Glutamatergic neuron (in vitro differentiated cells): ENCODE measurements around the gene BMF. TPM values are rescaled to one million over a fixed set of nuclear protein-coding genes. Genes with fewer than 3 reads are reported as not detected.
A peak's percentile ranks its signal among the peaks of the same experiment; 100 is the strongest.
"Not testable (repeated sequence)": the region's sequence is repeated elsewhere in the genome, so short reads cannot be mapped to it uniquely, and the experiment has no call there.

ENCODE experiments used
- DNase-seq: peaks from one replicate; pipeline ENCODE4 v3.0.0; 2022
- H3K27ac Mint-ChIP-seq: one replicate; pipeline ENCODE4 v1.8.0; 2020; ENCODE audit warnings: mild to moderate bottlenecking, mixed read lengths, inconsistent platforms; ENCODE audit not compliant: unreplicated experiment
- H3K27me3 Mint-ChIP-seq: one replicate; pipeline ENCODE4 v1.8.0; 2020; ENCODE audit warnings: mild to moderate bottlenecking, moderate library complexity, mixed read lengths, inconsistent platforms; ENCODE audit not compliant: unreplicated experiment
- H3K36me3 Mint-ChIP-seq: one replicate; pipeline ENCODE4 v1.8.0; 2020; ENCODE audit warnings: mild to moderate bottlenecking, mixed read lengths, inconsistent platforms; ENCODE audit not compliant: unreplicated experiment
- H3K4me1 Mint-ChIP-seq: one replicate; pipeline ENCODE4 v1.8.0; 2020; ENCODE audit warnings: mild to moderate bottlenecking, low read depth, mixed read lengths, inconsistent platforms; ENCODE audit not compliant: unreplicated experiment
- H3K4me3 Mint-ChIP-seq: one replicate; pipeline ENCODE4 v1.8.0; 2020; ENCODE audit warnings: mild to moderate bottlenecking, mixed read lengths, inconsistent platforms; ENCODE audit not compliant: unreplicated experiment
- H3K9me3 Mint-ChIP-seq: one replicate; pipeline ENCODE4 v1.8.0; 2020; ENCODE audit warnings: mild to moderate bottlenecking, moderate library complexity, mixed read lengths, inconsistent platforms; ENCODE audit not compliant: unreplicated experiment
- CTCF ChIP-seq: fragments of 200-600 bp; sonication (generic); IDR thresholded peaks from one replicate; pipeline ENCODE4 v1.5.0; 2021; ENCODE audit not compliant: partially characterized antibody, unreplicated experiment
- long read RNA-seq: library from polyadenylated mRNA; unstranded; transcript quantifications from one replicate; pipeline ENCODE4 v2.0.0, GENCODE V29; 2020; ENCODE audit not compliant: unreplicated experiment
- total RNA-seq: library from RNA; stranded (reverse); fragmentation: NEBNext Ultra II Directional; extraction: Animal tissue kit (Norgen Biotek cat#: 25700); gene quantifications from one replicate; pipeline ENCODE4 v1.2.1, GENCODE V29; 2021; ENCODE audit not compliant: unreplicated experiment

The BMF gene
- total RNA-seq: 11.3 TPM
- long read RNA-seq, partial matches to known transcripts: 0 of 1 reads
- long read RNA-seq, other reads (novel, unspliced or antisense): 1 of 1 reads

GRCh38 chr15:40108855-40109735 is at the start of gene BMF:
BMF (minus strand) TSS chr15:40108879; CDS start chr15:40106086, 2,793 bp downstream.
- Mint-ChIP-seq H3K9me3 (peaks cover 6% of the 10 kb centered on the region), H3K4me1 (peaks cover 13% of the 10 kb centered on the region), H3K27ac (no peak within 1 kb of the TSS), H3K27me3 (peaks cover 14% of the 10 kb centered on the region), H3K36me3 (no peaks in the 10 kb centered on the region), H3K4me3 (peak within 1 kb of the TSS; percentile 95)
- DNase-seq: peak; percentile 99
- TF ChIP-seq CTCF: no peak

GRCh38 chr15:40157778-40158447 is 49.2 kb upstream of the BMF start:
- H3K27ac Mint-ChIP-seq: no peak overlapping the region
- H3K9me3 Mint-ChIP-seq: no peaks in the 10 kb centered on the region
- no peaks in the 10 kb centered on the region for H3K4me1 Mint-ChIP-seq
- H3K36me3 Mint-ChIP-seq: no peaks in the 10 kb centered on the region
- no peak overlapping the region for H3K4me3 Mint-ChIP-seq
- no peak for TF ChIP-seq CTCF
- peaks cover 1% of the 10 kb centered on the region for H3K27me3 Mint-ChIP-seq
- DNase-seq: no peak

GRCh38 chr15:40155270-40155910 is 46.7 kb upstream of the BMF start:
- H3K36me3 Mint-ChIP-seq: no peaks in the 10 kb centered on the region
- peaks cover 7% of the 10 kb centered on the region for H3K27me3 Mint-ChIP-seq
- no peak for TF ChIP-seq CTCF
- DNase-seq: no peak
- H3K9me3 Mint-ChIP-seq: no peaks in the 10 kb centered on the region
- peaks cover 10% of the 10 kb centered on the region for H3K4me1 Mint-ChIP-seq
- no peak overlapping the region for H3K4me3 Mint-ChIP-seq
- H3K27ac Mint-ChIP-seq: no peak overlapping the region

DNA sequence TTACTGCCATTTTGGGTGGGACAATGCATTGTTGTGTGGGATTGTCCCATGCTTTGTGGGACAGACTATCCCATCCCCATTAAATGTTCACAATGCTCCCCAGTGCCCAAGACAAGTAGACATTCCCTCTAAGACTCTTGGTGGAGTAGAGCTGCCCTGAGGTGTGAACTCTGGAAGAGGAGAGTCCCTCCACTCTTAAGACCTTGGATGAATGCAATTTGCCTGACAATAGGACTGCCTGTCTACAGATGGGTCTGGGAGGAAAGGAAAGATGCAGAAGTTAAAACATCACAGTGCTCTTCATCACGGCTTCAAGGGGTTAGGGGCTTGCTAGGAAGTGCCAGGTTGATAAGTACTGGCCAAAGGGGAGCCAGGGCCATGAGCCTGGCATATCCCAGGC is 46.1 kb upstream of the BMF start:
- DNase-seq, H3K36me3 Mint-ChIP-seq, H3K4me3 Mint-ChIP-seq, H3K4me1 Mint-ChIP-seq, H3K9me3 Mint-ChIP-seq, H3K27ac Mint-ChIP-seq, H3K27me3 Mint-ChIP-seq: not testable (repeated sequence)

GRCh38 chr15:40151991-40152390 is 43.3 kb upstream of the BMF start:
- H3K4me3 Mint-ChIP-seq: no peak overlapping the region
- no peak for DNase-seq
- peak overlapping the region; percentile 4 for H3K27ac Mint-ChIP-seq
- H3K4me1 Mint-ChIP-seq: peaks cover 10% of the 10 kb centered on the region
- no peaks in the 10 kb centered on the region for H3K36me3 Mint-ChIP-seq
- peaks cover 1% of the 10 kb centered on the region for H3K9me3 Mint-ChIP-seq
- TF ChIP-seq CTCF: no peak
- peaks cover 8% of the 10 kb centered on the region for H3K27me3 Mint-ChIP-seq
